ENCODE measurements around the gene NR1D1.
A peak's percentile ranks its signal among the peaks of the same experiment; 100 is the strongest.

NR1D1 gene

GRCh38 chr17:40075201-40075941 is 25.0 kb downstream of the NR1D1 start:
- DNase-seq (ENCODE audit: low read depth), result peak; percentile 57

- DNase-seq (ENCODE audit: low read depth), result no peak
Observed at GRCh38 chr17:40074871-40075200, 25.6 kb downstream of the NR1D1 start.

- no peak for DNase-seq (ENCODE audit: low read depth)
Observed at GRCh38 chr17:40074175-40074512, 26.2 kb downstream of the NR1D1 start.

- no peak for DNase-seq (ENCODE audit: low read depth)
Observed at GRCh38 chr17:40073454-40074174, 26.8 kb downstream of the NR1D1 start.

- no peak for DNase-seq (ENCODE audit: low read depth)
Observed at GRCh38 chr17:40072735-40073346, 27.5 kb downstream of the NR1D1 start.

- DNase-seq (ENCODE audit: low read depth), result no peak
Observed at GRCh38 chr17:40072040-40072734, 28.2 kb downstream of the NR1D1 start.

GRCh38 chr17:40071313-40072039 is 28.9 kb downstream of the NR1D1 start:
- no peak for DNase-seq (ENCODE audit: low read depth)

- no peak for DNase-seq (ENCODE audit: low read depth)
Observed at GRCh38 chr17:40070709-40071312, 29.6 kb downstream of the NR1D1 start.

- no peak for DNase-seq (ENCODE audit: low read depth)
Observed at GRCh38 chr17:40069751-40070708, 30.4 kb downstream of the NR1D1 start.

GRCh38 chr17:40068917-40069750 is 31.3 kb downstream of the NR1D1 start:
- DNase-seq (ENCODE audit: low read depth), result peak; percentile 59

- DNase-seq (ENCODE audit: low read depth), result no peak
Observed at GRCh38 chr17:40068584-40068916, 31.8 kb downstream of the NR1D1 start.

GRCh38 chr17:40068129-40068581 is 32.2 kb downstream of the NR1D1 start:
- DNase-seq (ENCODE audit: low read depth), result no peak

- no peak for DNase-seq (ENCODE audit: low read depth)
Observed at GRCh38 chr17:40067710-40068109, 32.7 kb downstream of the NR1D1 start.

- DNase-seq (ENCODE audit: low read depth), result no peak
Observed at GRCh38 chr17:40065769-40066510, 34.4 kb downstream of the NR1D1 start.

GRCh38 chr17:40064971-40065768 is 35.2 kb downstream of the NR1D1 start:
- DNase-seq (ENCODE audit: low read depth), result no peak

GRCh38 chr17:40063901-40064531 is 36.4 kb downstream of the NR1D1 start:
- no peak for DNase-seq (ENCODE audit: low read depth)

- no peak for DNase-seq (ENCODE audit: low read depth)
Observed at GRCh38 chr17:40063187-40063771, 37.1 kb downstream of the NR1D1 start.

Data from T follicular helper cell (primary cell).